Measurements from ENCODE around the gene TRIP10. TPM values are rescaled to one million over a fixed set of nuclear protein-coding genes. Genes with fewer than 3 reads are reported as not detected.

The TRIP10 gene
- total and polyA plus RNA-seq, 2 of the 8 experiments (the other 6 are each of a cell fraction or from before 2014, with no cell fraction given): 27.8 to 69.5 TPM

DNA sequence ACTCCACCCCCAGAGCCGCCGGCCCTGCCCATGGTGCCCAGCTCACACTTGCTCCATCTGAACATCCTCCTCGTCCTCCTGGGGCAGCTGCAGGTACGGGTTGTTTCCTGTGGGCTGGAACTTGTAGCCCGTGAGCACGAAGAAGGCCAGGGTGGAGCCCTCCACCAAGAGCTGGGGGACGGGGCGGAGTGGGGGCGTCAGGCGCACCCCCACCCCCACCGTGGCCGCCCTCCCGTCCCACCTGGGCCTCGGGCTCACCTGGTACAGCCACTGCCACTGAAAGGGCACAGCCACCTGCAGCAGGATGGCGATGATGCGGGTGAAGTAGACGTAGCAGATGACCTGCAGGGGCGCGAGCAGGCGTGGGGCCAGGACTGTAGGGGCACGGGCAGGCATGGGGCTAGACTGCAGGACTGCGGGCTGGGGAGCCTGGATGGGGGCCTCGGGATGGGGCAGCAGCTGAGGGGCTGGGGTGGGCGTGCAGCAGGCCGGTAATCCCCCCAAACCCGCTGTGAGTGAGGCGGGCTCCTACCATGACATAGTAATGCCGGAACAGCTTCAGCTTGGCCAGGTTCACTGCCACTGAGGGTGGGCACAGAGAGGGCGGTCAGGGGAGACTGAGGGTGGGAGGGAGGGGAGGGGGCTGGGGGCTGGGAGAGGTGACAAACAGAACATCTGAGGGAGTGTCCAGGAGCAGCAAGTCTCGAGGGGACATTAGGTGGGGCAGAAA, 8.4 kb upstream of the TRIP10 start (continued):
- no peak for TF ChIP-seq TEAD4 (IDR thresholded peaks at IDR 0.05; ENCODE audit: low read depth, low read length)
- TF ChIP-seq GABPA (IDR thresholded peaks at IDR 0.05; ENCODE audit: borderline replicate concordance, insufficient read depth, low read length): no peak
